CD1c-positive myeloid dendritic cell (primary cell): Measurements from ENCODE around the gene MERTK.
"Not testable (repeated sequence)": the region's sequence is repeated elsewhere in the genome, so short reads cannot be mapped to it uniquely, and the experiment has no call there.

Experiments used
- DNase-seq: peaks from one replicate; pipeline ENCODE4 v3.0.0-alpha.2; 2016; ENCODE audit errors: extremely low spot score

MERTK gene

GRCh38 chr2:112041460-112041859 lies 143.1 kb downstream of the MERTK start:
- not testable (repeated sequence) for DNase-seq

- no peak for DNase-seq
Observed at GRCh38 chr2:112045446-112046014, 147.1 kb downstream of the MERTK start.

GRCh38 chr2:112046231-112046630 lies 147.8 kb downstream of the MERTK start:
- no peak for DNase-seq

- no peak for DNase-seq
Observed at GRCh38 chr2:112047537-112048235, 149.3 kb downstream of the MERTK start.

GRCh38 chr2:112048236-112048592 lies 149.8 kb downstream of the MERTK start:
- DNase-seq: no peak

GRCh38 chr2:112048887-112049286 lies 150.5 kb downstream of the MERTK start:
- DNase-seq: peak; percentile 73

- no peak for DNase-seq
Observed at GRCh38 chr2:112050316-112050715, 151.9 kb downstream of the MERTK start.

GRCh38 chr2:112053917-112054846 lies 155.8 kb downstream of the MERTK start:
- peak; percentile 97 for DNase-seq

GRCh38 chr2:112054847-112055729 lies 156.7 kb downstream of the MERTK start, which contains the start of gene TMEM87B:
Gene TMEM87B (plus strand): TSS chr2:112055269. CDS start chr2:112055592, 323 bp downstream.
- DNase-seq: peak; percentile 95

- peak; percentile 91 for DNase-seq
Observed at GRCh38 chr2:112055730-112056625, 157.6 kb downstream of the MERTK start.

- DNase-seq: no peak
Observed at GRCh38 chr2:112056626-112056987, 158.2 kb downstream of the MERTK start.

GRCh38 chr2:112059671-112060070 lies 161.3 kb downstream of the MERTK start:
- no peak for DNase-seq

- DNase-seq: no peak
Observed at GRCh38 chr2:112061299-112061698, 162.9 kb downstream of the MERTK start.

GRCh38 chr2:112061840-112062239 lies 163.4 kb downstream of the MERTK start:
- DNase-seq: no peak

GRCh38 chr2:112062894-112063293 lies 164.5 kb downstream of the MERTK start:
- DNase-seq: no peak

- DNase-seq: no peak
Observed at GRCh38 chr2:112065486-112065885, 167.1 kb downstream of the MERTK start.

- DNase-seq: no peak
Observed at GRCh38 chr2:112065966-112066365, 167.6 kb downstream of the MERTK start.

GRCh38 chr2:112069794-112070193 lies 171.4 kb downstream of the MERTK start:
- DNase-seq: not testable (repeated sequence)

- no peak for DNase-seq
Observed at GRCh38 chr2:112073875-112074274, 175.5 kb downstream of the MERTK start.

GRCh38 chr2:112074506-112074905 lies 176.1 kb downstream of the MERTK start:
- no peak for DNase-seq
